ENCODE measurements around the gene LAMC3. TPM values are rescaled to one million over a fixed set of nuclear protein-coding genes. Genes with fewer than 3 reads are reported as not detected.

LAMC3 gene
- total RNA-seq, 2 experiments from 2014 or later, result 0.19 to 2.2 TPM

DNA sequence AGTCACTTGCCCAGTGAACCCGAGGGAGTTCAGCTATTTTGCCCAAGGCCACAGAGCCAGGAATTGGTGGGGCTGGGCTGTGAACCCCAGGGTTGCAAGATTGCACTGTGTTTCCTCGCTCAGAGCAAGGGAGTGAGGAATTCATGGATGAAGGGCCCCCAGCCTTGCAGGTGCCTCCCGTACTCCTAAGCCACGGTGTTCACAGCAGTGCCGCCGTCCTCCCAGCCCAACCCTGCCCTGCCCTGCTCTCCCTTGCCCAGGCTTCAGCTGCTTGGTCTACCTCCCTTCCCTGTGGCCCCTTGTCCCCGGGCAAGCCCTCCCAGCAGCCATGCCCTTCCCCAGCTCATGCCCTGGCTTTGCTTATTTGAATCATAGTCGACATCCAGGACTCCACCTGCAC lies 6.1 kb downstream of the LAMC3 start:
- Histone ChIP-seq H4K20me1 (ENCODE audit: insufficient read depth, low read length) (no peaks in the 10 kb centered on the region), H3K79me2 (ENCODE audit: insufficient read depth, low read depth, low read length) (no peaks in the 10 kb centered on the region), H3K9me3 (ENCODE audit: low read length) (no peaks in the 10 kb centered on the region), H3K36me3 (ENCODE audit: insufficient read depth, low read length) (no peaks in the 10 kb centered on the region), H3K4me1 (ENCODE audit: insufficient read depth, low read length, poor library complexity, severe bottlenecking) (no peaks in the 10 kb centered on the region), H3K4me2 (ENCODE audit: low read length) (no peak overlapping the region), H2AFZ (ENCODE audit: low read length) (no peak overlapping the region), H3K4me3 (ENCODE audit: low read depth, low read length, poor library complexity, severe bottlenecking) (no peak overlapping the region), H3K27ac (ENCODE audit: low read depth, low read length, poor library complexity, severe bottlenecking) (no peak overlapping the region), H3K9me2 (ENCODE audit: insufficient read depth, low read length) (no peaks in the 10 kb centered on the region)
- POLR2A ChIA-PET, result interaction anchor here (0.6 to 0.7 kb wide), 2 partner anchors 258 to 693 kb away, joined by 3 to 4 read pairs; no protein-coding TSS in a partner anchor
- CTCF ChIA-PET (ENCODE audit: unreplicated experiment), result no interaction called here
- DNase-seq (ENCODE audit: low spot score), result no peak
- BruUV-seq (replicated peaks), result no TSS peak
- no peak for TF ChIP-seq EZH2phosphoT487 (IDR thresholded peaks at IDR 0.05; ENCODE audit: borderline replicate concordance, low read depth, low read length)
- TF ChIP-seq, protein P1, sequence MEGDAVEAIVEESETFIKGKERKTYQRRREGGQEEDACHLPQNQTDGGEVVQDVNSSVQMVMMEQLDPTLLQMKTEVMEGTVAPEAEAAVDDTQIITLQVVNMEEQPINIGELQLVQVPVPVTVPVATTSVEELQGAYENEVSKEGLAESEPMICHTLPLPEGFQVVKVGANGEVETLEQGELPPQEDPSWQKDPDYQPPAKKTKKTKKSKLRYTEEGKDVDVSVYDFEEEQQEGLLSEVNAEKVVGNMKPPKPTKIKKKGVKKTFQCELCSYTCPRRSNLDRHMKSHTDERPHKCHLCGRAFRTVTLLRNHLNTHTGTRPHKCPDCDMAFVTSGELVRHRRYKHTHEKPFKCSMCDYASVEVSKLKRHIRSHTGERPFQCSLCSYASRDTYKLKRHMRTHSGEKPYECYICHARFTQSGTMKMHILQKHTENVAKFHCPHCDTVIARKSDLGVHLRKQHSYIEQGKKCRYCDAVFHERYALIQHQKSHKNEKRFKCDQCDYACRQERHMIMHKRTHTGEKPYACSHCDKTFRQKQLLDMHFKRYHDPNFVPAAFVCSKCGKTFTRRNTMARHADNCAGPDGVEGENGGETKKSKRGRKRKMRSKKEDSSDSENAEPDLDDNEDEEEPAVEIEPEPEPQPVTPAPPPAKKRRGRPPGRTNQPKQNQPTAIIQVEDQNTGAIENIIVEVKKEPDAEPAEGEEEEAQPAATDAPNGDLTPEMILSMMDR (conservative IDR thresholded peaks at IDR 0.05; ENCODE audit: low read length), result no peak
- intact Hi-C loops (cut with micrococcal nuclease; ENCODE audit: unreplicated experiment), result no loop called here

DNA sequence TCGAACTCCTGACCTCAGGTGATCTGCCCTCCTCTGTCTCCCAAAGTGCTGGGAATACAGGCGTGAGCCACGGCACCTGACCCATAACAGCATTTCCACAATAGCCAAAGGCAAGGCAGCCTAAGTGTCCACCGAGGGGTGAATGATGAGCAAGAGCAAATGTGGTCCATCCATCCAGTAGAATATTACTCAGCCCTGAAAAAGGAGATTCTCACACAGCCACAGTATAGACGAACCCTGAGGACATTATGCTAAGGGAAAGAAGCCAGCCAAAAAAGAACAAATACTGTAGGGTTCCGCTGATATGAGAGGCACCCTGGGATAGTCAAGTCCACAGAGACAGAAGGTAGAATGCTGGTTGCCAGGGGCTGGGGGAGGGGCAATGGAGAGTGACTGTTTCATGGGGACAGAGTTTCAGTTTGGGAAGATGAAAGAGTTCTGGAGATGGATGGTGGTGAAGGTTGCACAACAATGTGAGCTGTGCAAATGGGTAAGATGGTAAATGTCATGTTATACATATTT lies 7.0 kb downstream of the LAMC3 start:
- no peaks in the 10 kb centered on the region for H3K9me3 ChIP-seq (ENCODE audit: low read length)
- no peak overlapping the region for H2AFZ ChIP-seq (ENCODE audit: low read length)
- no peak overlapping the region for H3K27ac ChIP-seq (ENCODE audit: low read depth, low read length, poor library complexity, severe bottlenecking)
- no peaks in the 10 kb centered on the region for H3K79me2 ChIP-seq (ENCODE audit: insufficient read depth, low read depth, low read length)
- H3K4me1 ChIP-seq (ENCODE audit: insufficient read depth, low read length, poor library complexity, severe bottlenecking), result no peaks in the 10 kb centered on the region
- ChIA-PET CTCF (ENCODE audit: unreplicated experiment) (no interaction called here), POLR2A (no interaction called here)
- no TSS peak for BruUV-seq (replicated peaks)
- no peak for DNase-seq (ENCODE audit: low spot score)
- H3K36me3 ChIP-seq (ENCODE audit: insufficient read depth, low read length), result no peaks in the 10 kb centered on the region
- H3K4me3 ChIP-seq (ENCODE audit: low read depth, low read length, poor library complexity, severe bottlenecking), result no peak overlapping the region
- H4K20me1 ChIP-seq (ENCODE audit: insufficient read depth, low read length), result no peaks in the 10 kb centered on the region
- no peak overlapping the region for H3K4me2 ChIP-seq (ENCODE audit: low read length)
- no peaks in the 10 kb centered on the region for H3K9me2 ChIP-seq (ENCODE audit: insufficient read depth, low read length)
- intact Hi-C loops (cut with micrococcal nuclease; ENCODE audit: unreplicated experiment), result no loop called here
- no peak for TF ChIP-seq EZH2phosphoT487 (IDR thresholded peaks at IDR 0.05; ENCODE audit: borderline replicate concordance, low read depth, low read length)
- TF ChIP-seq, protein P1 (conservative IDR thresholded peaks at IDR 0.05; ENCODE audit: low read length), result no peak

DNA sequence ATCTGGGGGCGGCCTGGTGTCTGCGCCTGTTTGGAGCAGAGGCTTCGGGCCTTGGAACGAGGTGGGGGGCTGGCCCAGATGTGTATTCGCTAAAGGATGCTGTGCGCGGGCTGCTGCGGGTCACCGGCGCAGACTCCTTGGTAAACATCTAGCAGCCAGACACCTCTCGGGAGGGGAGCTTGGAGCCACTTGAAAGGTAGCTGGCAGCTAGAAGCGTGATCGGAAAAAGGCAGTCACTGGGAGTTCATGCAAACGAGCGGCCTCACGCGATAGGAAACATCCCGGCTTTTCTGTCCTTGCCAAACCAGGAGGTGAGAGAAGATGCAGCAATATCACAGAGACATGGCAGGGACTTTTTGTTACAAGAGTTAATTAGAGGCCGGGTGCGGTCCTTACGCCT lies 8.1 kb downstream of the LAMC3 start:
- DNase-seq (ENCODE audit: low spot score), result no peak
- intact Hi-C loops (cut with micrococcal nuclease; ENCODE audit: unreplicated experiment), result no loop called here
- BruUV-seq (replicated peaks), result no TSS peak
- CTCF ChIA-PET (ENCODE audit: unreplicated experiment), result no interaction called here
- Histone ChIP-seq H3K4me1 (ENCODE audit: insufficient read depth, low read length, poor library complexity, severe bottlenecking) (no peaks in the 10 kb centered on the region), H3K4me2 (ENCODE audit: low read length) (no peak overlapping the region), H3K4me3 (ENCODE audit: low read depth, low read length, poor library complexity, severe bottlenecking) (no peak overlapping the region), H3K36me3 (ENCODE audit: insufficient read depth, low read length) (no peaks in the 10 kb centered on the region), H3K79me2 (ENCODE audit: insufficient read depth, low read depth, low read length) (no peaks in the 10 kb centered on the region), H3K9me2 (ENCODE audit: insufficient read depth, low read length) (no peaks in the 10 kb centered on the region), H2AFZ (ENCODE audit: low read length) (no peak overlapping the region), H4K20me1 (ENCODE audit: insufficient read depth, low read length) (no peaks in the 10 kb centered on the region), H3K9me3 (ENCODE audit: low read length) (no peaks in the 10 kb centered on the region), H3K27ac (ENCODE audit: low read depth, low read length, poor library complexity, severe bottlenecking) (no peak overlapping the region)
- POLR2A ChIA-PET, result no interaction called here
- TF ChIP-seq, protein P1 (conservative IDR thresholded peaks at IDR 0.05; ENCODE audit: low read length), result no peak
- no peak for TF ChIP-seq EZH2phosphoT487 (IDR thresholded peaks at IDR 0.05; ENCODE audit: borderline replicate concordance, low read depth, low read length)
